K562 (cell line): ENCODE data around the gene WDCP. TPM values are rescaled to one million over a fixed set of nuclear protein-coding genes. Genes with fewer than 3 reads are reported as not detected.
A peak's percentile ranks its signal among the peaks of the same experiment; 100 is the strongest.

ENCODE experiments used
- CTBP1 ChIP-seq: fragments of 450-650 bp; IDR thresholded peaks from 2 replicates; pipeline ENCODE4 v1.6.1; 2016; ENCODE audit warnings: borderline replicate concordance
- CTCF ChIP-seq, 3 experiments: IDR thresholded peaks in 2 of 3; conservative IDR thresholded peaks in 1 of 3; 2 replicates each; pipeline ENCODE4 v1.5.1; 2011 to 2012; ENCODE audit warnings: low read length in 3 of 3, mild to moderate bottlenecking in 3 of 3, control low read depth in 2 of 3, improper control_type of control experiment in 1 of 3, inconsistent platforms in 1 of 3, low read depth in 1 of 3, mixed read lengths in 1 of 3, moderate library complexity in 1 of 3; ENCODE audit not compliant: insufficient read depth in 2 of 3
- EHMT2 ChIP-seq: fragments of 450-650 bp; IDR thresholded peaks from 2 replicates; pipeline ENCODE4 v1.6.1; 2018; ENCODE audit warnings: antibody characterized with exemption
- GATAD2B ChIP-seq: fragments of 450-650 bp; IDR thresholded peaks from 2 replicates; pipeline ENCODE4 v1.6.1; 2017; ENCODE audit warnings: mild to moderate bottlenecking, borderline replicate concordance
- HDAC6 ChIP-seq: IDR thresholded peaks from 2 replicates; pipeline ENCODE4 v1.6.1; 2012; ENCODE audit warnings: low read depth, mild to moderate bottlenecking, control low read depth, inconsistent platforms, low read length, moderate library complexity
- HEY1 ChIP-seq: fragments of 250-450 bp; sonication (Bioruptor Pico); IDR thresholded peaks from 2 replicates; pipeline ENCODE4 v1.5.0; 2020; ENCODE audit warnings: mild to moderate bottlenecking, moderate library complexity, borderline replicate concordance
- HMBOX1 ChIP-seq: sonication (generic); IDR thresholded peaks from 2 replicates; pipeline ENCODE4 v1.6.1; 2016
- MEF2D ChIP-seq: conservative IDR thresholded peaks from 2 replicates; pipeline ENCODE4 v1.6.1; 2016; ENCODE audit warnings: low read depth, missing genetic modification characterization, missing compliant biosample characterization
- NCOR1 ChIP-seq: fragments of 450-650 bp; IDR thresholded peaks from 2 replicates; pipeline ENCODE4 v1.6.1; 2016; ENCODE audit warnings: mild to moderate bottlenecking, moderate library complexity
- NFE2 ChIP-seq: IDR thresholded peaks from 2 replicates; pipeline ENCODE4 v1.6.1; 2014; ENCODE audit warnings: antibody characterized with exemption, low read depth
- PCBP2 ChIP-seq: fragments of 200-400 bp; formaldehyde crosslinking; IDR thresholded peaks from 2 replicates; pipeline ENCODE4 v1.6.1; 2018; ENCODE audit warnings: low read length, low read depth, mild to moderate bottlenecking, moderate library complexity; ENCODE audit not compliant: poor library complexity, severe bottlenecking
- PHB ChIP-seq: fragments of 250-450 bp; sonication (Bioruptor Pico); IDR thresholded peaks from 2 replicates; pipeline ENCODE4 v1.5.0; 2021
- RBM17 ChIP-seq: fragments of 200-400 bp; formaldehyde crosslinking; IDR thresholded peaks from 2 replicates; pipeline ENCODE4 v1.6.1; 2017; ENCODE audit warnings: low read depth, mild to moderate bottlenecking, low read length, borderline replicate concordance
- RREB1 ChIP-seq: fragments of 250-450 bp; sonication (Bioruptor Pico); IDR thresholded peaks from 2 replicates; pipeline ENCODE4 v1.4.0; 2020
- TAF15 ChIP-seq: fragments of 200-400 bp; formaldehyde crosslinking; IDR thresholded peaks from 2 replicates; pipeline ENCODE4 v1.6.1; 2017; ENCODE audit warnings: mild to moderate bottlenecking, low read depth, low read length, moderate library complexity
- ZNF175 ChIP-seq: fragments of 200-800 bp; sonication (Bioruptor generic); IDR thresholded peaks from 2 replicates; pipeline ENCODE4 v1.6.1; 2016; ENCODE audit warnings: low read depth, mild to moderate bottlenecking, missing genetic modification characterization, missing compliant biosample characterization
- ZNF384 ChIP-seq: IDR thresholded peaks from 2 replicates; pipeline ENCODE4 v1.6.1; 2012; ENCODE audit warnings: low read depth, low read length, improper control_type of control experiment
- ZNF668 ChIP-seq: fragments of 250-450 bp; sonication (Bioruptor Pico); IDR thresholded peaks from 2 replicates; pipeline ENCODE4 v1.8.0; 2022; ENCODE audit warnings: mild to moderate bottlenecking, inconsistent platforms
- polyA plus RNA-seq, 8 experiments: library from polyadenylated mRNA; depleted of rRNA in 4 of 8; stranded (reverse) in 5 of 8; unstranded in 3 of 8; fragments of >200 nt; fragmentation: Nextera tagmentation in 2 of 8; fragmentation: Illumina TruSeq in 1 of 8; extraction: Ambion mirVana in 2 of 8; extraction: Trizol in 1 of 8; gene quantifications; 2 replicates each; pipeline versions ENCODE4 v1.2.1 to v1.2.3, GENCODE V29; 2011 to 2014; ENCODE audit warnings: inconsistent platforms in 1 of 8, missing spikeins in 1 of 8
- total RNA-seq, 7 experiments: library from RNA; depleted of rRNA in 6 of 7; stranded (reverse); fragments of >200 nt in 6 of 7; fragmentation: Illumina TruSeq in 2 of 7; extraction: Trizol in 2 of 7; gene quantifications; 2 replicates each; pipeline versions ENCODE4 v1.2.1 to v1.2.3, GENCODE V29; 2011 to 2021; ENCODE audit warnings: low replicate concordance in 1 of 7

Gene WDCP
- total and polyA plus RNA-seq, 9 of the 15 experiments (the other 6 are each of a cell fraction or from before 2014, with no cell fraction given), result 10.1 to 41.4 (median 21.8) TPM

GRCh38 chr2:24011250-24012104, 35.7 kb downstream of the WDCP start (continued):
- TF ChIP-seq RREB1 (CRISPR knock-in tag) (no peak), RBM17 (no peak), ZNF175 (CRISPR knock-in tag) (peak; percentile 94), EHMT2 (peak; percentile 1; the same call in 1 of the 2 replicates), CTCF (IDR thresholded peaks at IDR 0.05 in 2 of 3, conservative IDR thresholded peaks at IDR 0.05 in 1 of 3; ENCODE audit: insufficient read depth in 2 of 3, low read depth in 1 of 3, low read length in 3 of 3) (peak in 1 of 3 experiments; percentile 6; a peak in 1 of 6 replicates), ZNF668 (CRISPR knock-in tag) (peak; percentile 50; the same call in 1 of the 2 replicates), PHB (no peak), TAF15 (no peak), GATAD2B (peak; percentile 69; the same call in 1 of the 2 replicates), CTBP1 (peak; percentile 74; the same call in 1 of the 2 replicates), HDAC6 (no peak), PCBP2 (no peak), MEF2D (0 out of 2 replicates have a peak, but pooled peaks have one; percentile 52), NFE2 (peak; percentile 81), HEY1 (CRISPR knock-in tag) (peak; percentile 18; the same call in 1 of the 2 replicates), HMBOX1 (no peak), NCOR1 (peak; percentile 98), ZNF384 (no peak)
